Stimulated activated CD8-positive, alpha-beta memory T cell treated with anti-CD3 and anti-CD28 coated beads, Interleukin-15, amount 100 ng/mL, for 24 hours (primary cell): ENCODE data around the gene GAGE12D.
"Not testable (repeated sequence)": the region's sequence is repeated elsewhere in the genome, so short reads cannot be mapped to it uniquely, and the experiment has no call there.

Source experiments
- DNase-seq: peaks from one replicate; pipeline ENCODE4 v3.0.0-alpha.2; 2020; ENCODE audit warnings: low read depth

The GAGE12D gene

GRCh38 chrX:49541433-49541832 lies at the start of gene GAGE12D:
TSS of gene GAGE12D (plus strand) at chrX:49541733. CDS start at chrX:49542888, 1,155 bp downstream.
- not testable (repeated sequence) for DNase-seq

DNA sequence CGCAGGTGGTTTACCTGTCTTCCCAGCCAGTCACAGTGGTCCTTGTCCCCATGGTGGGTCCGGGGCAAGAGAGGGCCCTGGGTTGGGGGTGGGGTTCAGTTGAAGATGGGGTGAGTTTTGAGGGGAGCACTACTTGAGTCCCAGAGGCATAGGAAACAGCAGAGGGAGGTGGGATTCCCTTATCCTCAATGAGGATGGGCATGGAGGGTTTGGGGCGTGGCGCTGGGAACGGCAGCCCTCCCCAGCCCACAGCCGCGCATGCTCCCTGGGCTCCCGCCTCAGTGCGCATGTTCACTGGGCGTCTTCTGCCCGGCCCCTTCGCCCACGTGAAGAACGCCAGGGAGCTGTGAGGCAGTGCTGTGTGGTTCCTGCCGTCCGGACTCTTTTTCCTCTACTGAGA lies 9.7 kb upstream of the GAGE12D start, which contains the start of gene GAGE12C:
TSS of gene GAGE12C (plus strand) at position 301 of the 400 bp plus-strand sequence. CDS start 1,155 bp downstream, outside the sequence.
- not testable (repeated sequence) for DNase-seq

GRCh38 chrX:49550989-49551388 lies 9.5 kb downstream of the GAGE12D start, which contains the start of gene GAGE12E:
TSS of gene GAGE12E (plus strand) at chrX:49551289. CDS start at chrX:49552444, 1,155 bp downstream.
- DNase-seq, result not testable (repeated sequence)

- not testable (repeated sequence) for DNase-seq
Observed at GRCh38 chrX:49560542-49560941, 19.0 kb downstream of the GAGE12D start, which contains the start of gene GAGE12F. TSS of gene GAGE12F (plus strand) at chrX:49560842. CDS start at chrX:49561997, 1,155 bp downstream.

DNA sequence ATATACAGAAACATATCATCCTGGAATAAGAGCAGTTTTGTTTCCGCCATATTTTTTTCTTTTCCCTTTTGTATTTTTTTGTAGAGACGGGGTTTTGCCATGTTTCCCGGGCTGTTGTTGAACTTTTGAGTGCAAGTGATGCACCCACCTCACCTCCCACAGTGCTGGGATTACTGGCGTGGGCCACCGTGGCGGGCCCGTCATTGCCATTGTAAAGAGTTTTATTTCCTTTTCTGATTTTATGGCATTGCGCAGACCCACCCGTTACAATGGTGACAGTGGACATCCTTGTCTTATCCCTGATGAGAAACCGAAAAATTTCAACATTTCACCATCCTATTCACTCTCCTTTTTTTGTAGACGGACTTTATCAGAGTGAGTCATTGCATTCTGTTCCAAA lies 27.2 kb downstream of the GAGE12D start:
- not testable (repeated sequence) for DNase-seq

- not testable (repeated sequence) for DNase-seq
Observed at GRCh38 chrX:49569152-49569551, 27.6 kb downstream of the GAGE12D start.

DNA sequence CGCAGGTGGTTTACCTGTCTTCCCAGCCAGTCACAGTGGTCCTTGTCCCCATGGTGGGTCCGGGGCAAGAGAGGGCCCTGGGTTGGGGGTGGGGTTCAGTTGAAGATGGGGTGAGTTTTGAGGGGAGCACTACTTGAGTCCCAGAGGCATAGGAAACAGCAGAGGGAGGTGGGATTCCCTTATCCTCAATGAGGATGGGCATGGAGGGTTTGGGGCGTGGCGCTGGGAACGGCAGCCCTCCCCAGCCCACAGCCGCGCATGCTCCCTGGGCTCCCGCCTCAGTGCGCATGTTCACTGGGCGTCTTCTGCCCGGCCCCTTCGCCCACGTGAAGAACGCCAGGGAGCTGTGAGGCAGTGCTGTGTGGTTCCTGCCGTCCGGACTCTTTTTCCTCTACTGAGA lies 28.6 kb downstream of the GAGE12D start, which contains the start of gene GAGE12G:
TSS of gene GAGE12G (plus strand) at position 301 of the 400 bp plus-strand sequence. CDS start 1,155 bp downstream, outside the sequence.
- DNase-seq, result not testable (repeated sequence)

DNA sequence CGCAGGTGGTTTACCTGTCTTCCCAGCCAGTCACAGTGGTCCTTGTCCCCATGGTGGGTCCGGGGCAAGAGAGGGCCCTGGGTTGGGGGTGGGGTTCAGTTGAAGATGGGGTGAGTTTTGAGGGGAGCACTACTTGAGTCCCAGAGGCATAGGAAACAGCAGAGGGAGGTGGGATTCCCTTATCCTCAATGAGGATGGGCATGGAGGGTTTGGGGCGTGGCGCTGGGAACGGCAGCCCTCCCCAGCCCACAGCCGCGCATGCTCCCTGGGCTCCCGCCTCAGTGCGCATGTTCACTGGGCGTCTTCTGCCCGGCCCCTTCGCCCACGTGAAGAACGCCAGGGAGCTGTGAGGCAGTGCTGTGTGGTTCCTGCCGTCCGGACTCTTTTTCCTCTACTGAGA lies 38.1 kb downstream of the GAGE12D start, which contains the start of gene GAGE12H:
TSS of gene GAGE12H (plus strand) at position 301 of the 400 bp plus-strand sequence. CDS start 1,155 bp downstream, outside the sequence.
- not testable (repeated sequence) for DNase-seq

DNA sequence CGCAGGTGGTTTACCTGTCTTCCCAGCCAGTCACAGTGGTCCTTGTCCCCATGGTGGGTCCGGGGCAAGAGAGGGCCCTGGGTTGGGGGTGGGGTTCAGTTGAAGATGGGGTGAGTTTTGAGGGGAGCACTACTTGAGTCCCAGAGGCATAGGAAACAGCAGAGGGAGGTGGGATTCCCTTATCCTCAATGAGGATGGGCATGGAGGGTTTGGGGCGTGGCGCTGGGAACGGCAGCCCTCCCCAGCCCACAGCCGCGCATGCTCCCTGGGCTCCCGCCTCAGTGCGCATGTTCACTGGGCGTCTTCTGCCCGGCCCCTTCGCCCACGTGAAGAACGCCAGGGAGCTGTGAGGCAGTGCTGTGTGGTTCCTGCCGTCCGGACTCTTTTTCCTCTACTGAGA lies 47.7 kb downstream of the GAGE12D start, which contains the start of gene GAGE2A:
TSS of gene GAGE2A (plus strand) at position 301 of the 400 bp plus-strand sequence. CDS start 1,155 bp downstream, outside the sequence.
- DNase-seq, result not testable (repeated sequence)

DNA sequence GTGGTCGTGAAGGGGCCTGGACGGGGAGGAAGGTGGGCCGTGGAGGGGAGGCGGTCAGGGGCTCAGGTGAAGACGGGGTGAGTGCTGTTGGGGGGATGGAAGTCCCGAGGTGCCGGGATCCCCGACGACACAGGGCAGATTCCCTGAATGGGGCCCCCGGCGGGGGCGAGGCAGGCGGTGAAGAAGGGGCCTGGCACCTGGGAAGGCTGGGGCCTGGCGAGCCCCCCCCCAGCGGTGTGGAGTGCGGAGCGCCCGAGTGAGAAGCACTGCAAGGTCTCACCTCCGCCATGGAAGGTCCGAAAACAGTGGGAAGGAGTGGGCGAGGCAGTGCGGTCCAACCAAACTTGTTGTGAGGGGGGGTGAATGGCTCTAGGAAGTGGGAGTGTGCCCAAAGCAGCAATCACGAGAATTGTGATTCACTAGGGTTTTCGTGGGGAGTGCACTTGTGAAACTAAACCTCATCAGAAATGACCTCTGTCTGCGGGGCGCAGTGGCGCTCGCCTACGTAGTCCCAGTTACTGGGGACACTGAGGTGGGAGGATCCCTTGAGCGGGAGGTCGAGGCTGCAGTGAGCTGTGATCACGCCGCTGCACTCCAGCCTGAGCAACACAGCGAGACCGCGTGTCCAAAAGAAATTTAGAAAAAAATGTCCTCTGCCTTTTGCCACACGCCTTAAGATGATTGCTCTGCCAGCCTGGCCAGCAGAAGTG lies 48.4 kb downstream of the GAGE12D start:
- not testable (repeated sequence) for DNase-seq

DNA sequence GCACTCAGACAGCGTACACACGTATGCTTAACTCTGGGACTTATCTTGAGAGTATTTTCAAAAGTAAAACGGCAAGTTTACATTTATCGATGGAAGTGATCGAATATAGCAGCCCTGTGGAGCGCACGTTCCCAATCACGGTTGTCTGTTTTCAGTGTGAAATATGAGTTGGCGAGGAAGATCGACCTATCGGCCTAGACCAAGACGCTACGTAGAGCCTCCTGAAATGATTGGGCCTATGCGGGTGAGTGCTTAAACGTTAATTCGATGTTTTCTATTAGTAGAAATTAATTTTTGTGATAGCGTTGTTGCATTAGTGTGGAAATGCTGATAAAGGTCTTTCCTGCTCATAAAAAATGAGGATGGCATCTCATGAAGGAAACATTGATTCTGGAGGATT lies 49.0 kb downstream of the GAGE12D start:
- not testable (repeated sequence) for DNase-seq
